Endothelial cell of hepatic sinusoid (primary cell): ENCODE results near the gene HSPA9.

ENCODE experiments used
- in situ Hi-C: cut with HindIII; loops from 2 replicates; pipeline ENCODE4 v1.10.0; 2017; ENCODE audit warnings: low sequenced_read_pairs

Gene HSPA9

GRCh38 chr5:138596105-138596881 lies 21.1 kb upstream of the HSPA9 start:
- in situ Hi-C loops, result no loop called here

- in situ Hi-C loops, result no loop called here
These were observed 20.1 kb upstream of the HSPA9 start for GRCh38 chr5:138595180-138595795.

- in situ Hi-C loops, result loop anchor here (5.0 kb wide), 1 partner anchor 53 kb away; no protein-coding TSS in a partner anchor
These were observed 19.3 kb upstream of the HSPA9 start for GRCh38 chr5:138594305-138595058.

- in situ Hi-C loops, result no loop called here
These were observed 13.0 kb upstream of the HSPA9 start for GRCh38 chr5:138588013-138588788.

GRCh38 chr5:138585157-138585556 lies 10.0 kb upstream of the HSPA9 start:
- in situ Hi-C loops, result no loop called here

GRCh38 chr5:138583984-138584637 lies 8.9 kb upstream of the HSPA9 start:
- in situ Hi-C loops, result no loop called here

GRCh38 chr5:138582959-138583358 lies 7.8 kb upstream of the HSPA9 start:
- in situ Hi-C loops, result no loop called here

- in situ Hi-C loops, result no loop called here
These were observed 5.6 kb upstream of the HSPA9 start for GRCh38 chr5:138580777-138581176.

- in situ Hi-C loops, result no loop called here
These were observed 4.8 kb upstream of the HSPA9 start for GRCh38 chr5:138580001-138580400.

- in situ Hi-C loops, result no loop called here
These were observed 4.3 kb upstream of the HSPA9 start for GRCh38 chr5:138579517-138579863.

GRCh38 chr5:138577452-138577851 lies 2.3 kb upstream of the HSPA9 start:
- in situ Hi-C loops, result no loop called here

GRCh38 chr5:138574744-138575193 lies 432 bp downstream of the HSPA9 start:
- in situ Hi-C loops, result no loop called here

GRCh38 chr5:138573949-138574670 lies 1.1 kb downstream of the HSPA9 start:
- in situ Hi-C loops, result no loop called here

GRCh38 chr5:138573223-138573622 lies 2.0 kb downstream of the HSPA9 start:
- in situ Hi-C loops, result no loop called here

- in situ Hi-C loops, result no loop called here
These were observed 4.3 kb downstream of the HSPA9 start for GRCh38 chr5:138570871-138571270.

GRCh38 chr5:138569782-138570181 lies 5.4 kb downstream of the HSPA9 start:
- in situ Hi-C loops, result no loop called here

- in situ Hi-C loops, result no loop called here
These were observed 7.0 kb downstream of the HSPA9 start for GRCh38 chr5:138568061-138568824.

- in situ Hi-C loops, result no loop called here
These were observed 8.4 kb downstream of the HSPA9 start for GRCh38 chr5:138566792-138567191.
